ENCODE data around the gene CIDEB. TPM values are rescaled to one million over a fixed set of nuclear protein-coding genes. Genes with fewer than 3 reads are reported as not detected.

CIDEB gene
- total and polyA plus RNA-seq, 2 of the 13 experiments (the other 11 are each of a cell fraction or from before 2014, with no cell fraction given): 35.8 to 110 TPM

DNA sequence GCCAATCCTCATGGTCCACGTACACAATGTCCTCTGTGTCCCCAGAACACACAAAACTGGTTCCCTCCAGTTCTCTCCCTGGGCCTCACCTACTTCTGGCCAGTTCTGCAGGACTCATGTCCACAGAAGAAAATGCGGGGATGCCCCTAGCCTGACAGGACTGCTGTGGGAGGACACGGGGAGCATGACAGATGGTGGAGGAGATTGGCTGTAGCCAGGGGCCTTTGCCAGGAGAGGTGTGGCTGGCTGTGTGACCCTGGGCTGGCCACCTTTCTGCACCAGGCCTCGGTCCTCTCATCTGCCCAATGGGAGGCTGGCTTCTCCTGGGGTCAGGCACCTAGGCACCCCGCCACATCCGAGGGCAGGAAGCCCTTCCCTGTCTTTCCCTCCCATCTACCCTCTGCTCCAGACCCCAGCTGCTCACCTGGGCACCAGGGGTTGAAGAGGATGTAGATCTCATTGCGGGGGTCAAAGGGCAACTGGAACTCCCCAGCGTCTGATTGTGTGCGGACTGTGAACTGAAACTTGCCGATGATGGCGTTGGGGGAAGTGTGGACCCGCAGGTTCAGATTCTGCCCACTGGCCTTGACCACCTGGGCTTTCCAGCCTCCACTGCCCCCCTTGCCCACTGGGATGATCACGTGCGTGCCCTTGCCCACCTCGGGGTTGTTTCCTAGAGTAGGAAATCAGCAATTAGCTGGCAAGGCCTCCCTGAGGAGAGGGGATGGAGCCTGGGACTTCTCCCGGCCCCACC lies 47.6 kb downstream of the CIDEB start (continued):
- TF ChIP-seq, protein P1, sequence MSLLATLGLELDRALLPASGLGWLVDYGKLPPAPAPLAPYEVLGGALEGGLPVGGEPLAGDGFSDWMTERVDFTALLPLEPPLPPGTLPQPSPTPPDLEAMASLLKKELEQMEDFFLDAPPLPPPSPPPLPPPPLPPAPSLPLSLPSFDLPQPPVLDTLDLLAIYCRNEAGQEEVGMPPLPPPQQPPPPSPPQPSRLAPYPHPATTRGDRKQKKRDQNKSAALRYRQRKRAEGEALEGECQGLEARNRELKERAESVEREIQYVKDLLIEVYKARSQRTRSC (CRISPR knock-in tag; IDR thresholded peaks at IDR 0.05; ENCODE audit: low read depth): no peak
- TF ChIP-seq ZFP90 (CRISPR knock-in tag; IDR thresholded peaks at IDR 0.05; ENCODE audit: borderline replicate concordance): no peak
- TF ChIP-seq, protein P2, sequence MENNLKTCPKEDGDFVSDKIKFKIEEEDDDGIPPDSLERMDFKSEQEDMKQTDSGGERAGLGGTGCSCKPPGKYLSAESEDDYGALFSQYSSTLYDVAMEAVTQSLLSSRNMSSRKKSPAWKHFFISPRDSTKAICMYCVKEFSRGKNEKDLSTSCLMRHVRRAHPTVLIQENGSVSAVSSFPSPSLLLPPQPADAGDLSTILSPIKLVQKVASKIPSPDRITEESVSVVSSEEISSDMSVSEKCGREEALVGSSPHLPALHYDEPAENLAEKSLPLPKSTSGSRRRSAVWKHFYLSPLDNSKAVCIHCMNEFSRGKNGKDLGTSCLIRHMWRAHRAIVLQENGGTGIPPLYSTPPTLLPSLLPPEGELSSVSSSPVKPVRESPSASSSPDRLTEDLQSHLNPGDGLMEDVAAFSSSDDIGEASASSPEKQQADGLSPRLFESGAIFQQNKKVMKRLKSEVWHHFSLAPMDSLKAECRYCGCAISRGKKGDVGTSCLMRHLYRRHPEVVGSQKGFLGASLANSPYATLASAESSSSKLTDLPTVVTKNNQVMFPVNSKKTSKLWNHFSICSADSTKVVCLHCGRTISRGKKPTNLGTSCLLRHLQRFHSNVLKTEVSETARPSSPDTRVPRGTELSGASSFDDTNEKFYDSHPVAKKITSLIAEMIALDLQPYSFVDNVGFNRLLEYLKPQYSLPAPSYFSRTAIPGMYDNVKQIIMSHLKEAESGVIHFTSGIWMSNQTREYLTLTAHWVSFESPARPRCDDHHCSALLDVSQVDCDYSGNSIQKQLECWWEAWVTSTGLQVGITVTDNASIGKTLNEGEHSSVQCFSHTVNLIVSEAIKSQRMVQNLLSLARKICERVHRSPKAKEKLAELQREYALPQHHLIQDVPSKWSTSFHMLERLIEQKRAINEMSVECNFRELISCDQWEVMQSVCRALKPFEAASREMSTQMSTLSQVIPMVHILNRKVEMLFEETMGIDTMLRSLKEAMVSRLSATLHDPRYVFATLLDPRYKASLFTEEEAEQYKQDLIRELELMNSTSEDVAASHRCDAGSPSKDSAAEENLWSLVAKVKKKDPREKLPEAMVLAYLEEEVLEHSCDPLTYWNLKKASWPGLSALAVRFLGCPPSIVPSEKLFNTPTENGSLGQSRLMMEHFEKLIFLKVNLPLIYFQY (CRISPR knock-in tag; IDR thresholded peaks at IDR 0.05; ENCODE audit: borderline replicate concordance): no peak
- TF ChIP-seq NFKBIZ (CRISPR knock-in tag; IDR thresholded peaks at IDR 0.05): no peak
- TF ChIP-seq NR1H2 (CRISPR knock-in tag; IDR thresholded peaks at IDR 0.05; ENCODE audit: borderline replicate concordance, low read depth): no peak
- no peak for TF ChIP-seq ZFP1 (CRISPR knock-in tag; IDR thresholded peaks at IDR 0.05)
- no peak for TF ChIP-seq KLF15 (CRISPR knock-in tag; IDR thresholded peaks at IDR 0.05; ENCODE audit: borderline replicate concordance)
- TF ChIP-seq GATAD1 (CRISPR knock-in tag; IDR thresholded peaks at IDR 0.05): no peak
- no peak for TF ChIP-seq NFE2 (CRISPR knock-in tag; IDR thresholded peaks at IDR 0.05)
- no peak for TF ChIP-seq POLR2AphosphoS2 (IDR thresholded peaks at IDR 0.05; ENCODE audit: low read depth, low read length)
- peak; percentile 43; the same call in 1 of the 2 replicates for TF ChIP-seq HOXA3 (CRISPR knock-in tag; IDR thresholded peaks at IDR 0.05)
- TF ChIP-seq JUN (CRISPR knock-in tag; IDR thresholded peaks at IDR 0.05): peak; percentile 38; the same call in 1 of the 2 replicates
- peak; percentile 54; the same call in 1 of the 2 replicates for TF ChIP-seq ZNF160 (CRISPR knock-in tag; IDR thresholded peaks at IDR 0.05)
- TF ChIP-seq ZNF10 (CRISPR knock-in tag; IDR thresholded peaks at IDR 0.05; ENCODE audit: borderline replicate concordance, low read depth): no peak
- TF ChIP-seq, protein P3, sequence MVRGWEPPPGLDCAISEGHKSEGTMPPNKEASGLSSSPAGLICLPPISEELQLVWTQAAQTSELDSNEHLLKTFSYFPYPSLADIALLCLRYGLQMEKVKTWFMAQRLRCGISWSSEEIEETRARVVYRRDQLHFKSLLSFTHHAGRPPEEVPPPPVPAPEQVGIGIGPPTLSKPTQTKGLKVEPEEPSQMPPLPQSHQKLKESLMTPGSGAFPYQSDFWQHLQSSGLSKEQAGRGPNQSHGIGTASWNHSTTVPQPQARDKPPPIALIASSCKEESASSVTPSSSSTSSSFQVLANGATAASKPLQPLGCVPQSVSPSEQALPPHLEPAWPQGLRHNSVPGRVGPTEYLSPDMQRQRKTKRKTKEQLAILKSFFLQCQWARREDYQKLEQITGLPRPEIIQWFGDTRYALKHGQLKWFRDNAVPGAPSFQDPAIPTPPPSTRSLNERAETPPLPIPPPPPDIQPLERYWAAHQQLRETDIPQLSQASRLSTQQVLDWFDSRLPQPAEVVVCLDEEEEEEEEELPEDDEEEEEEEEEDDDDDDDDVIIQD (CRISPR knock-in tag; IDR thresholded peaks at IDR 0.05; ENCODE audit: low read depth): 0 out of 2 replicates have a peak, but pooled peaks have one; percentile 17
- TF ChIP-seq, protein P4, sequence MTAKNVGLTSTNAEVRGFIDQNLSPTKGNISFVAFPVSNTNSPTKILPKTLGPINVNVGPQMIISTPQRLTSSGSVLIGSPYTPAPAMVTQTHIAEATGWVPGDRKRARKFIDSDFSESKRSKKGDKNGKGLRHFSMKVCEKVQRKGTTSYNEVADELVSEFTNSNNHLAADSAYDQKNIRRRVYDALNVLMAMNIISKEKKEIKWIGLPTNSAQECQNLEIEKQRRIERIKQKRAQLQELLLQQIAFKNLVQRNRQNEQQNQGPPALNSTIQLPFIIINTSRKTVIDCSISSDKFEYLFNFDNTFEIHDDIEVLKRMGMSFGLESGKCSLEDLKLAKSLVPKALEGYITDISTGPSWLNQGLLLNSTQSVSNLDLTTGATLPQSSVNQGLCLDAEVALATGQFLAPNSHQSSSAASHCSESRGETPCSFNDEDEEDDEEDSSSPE (CRISPR knock-in tag; IDR thresholded peaks at IDR 0.05): no peak
- no peak for TF ChIP-seq MYC (CRISPR knock-in tag; IDR thresholded peaks at IDR 0.05; ENCODE audit: borderline replicate concordance)
- TF ChIP-seq ZNF234 (CRISPR knock-in tag; conservative IDR thresholded peaks at IDR 0.05): no peak
- TF ChIP-seq KDM5A (IDR thresholded peaks at IDR 0.05; ENCODE audit: borderline replicate concordance, low read length): no peak
- peak; percentile 61 for TF ChIP-seq HNF4G (IDR thresholded peaks at IDR 0.05; ENCODE audit: borderline replicate concordance, low read depth, low read length)
- 0 out of 2 replicates have a peak, but pooled peaks have one; percentile 4 for TF ChIP-seq HNF4G (CRISPR knock-in tag; IDR thresholded peaks at IDR 0.05; ENCODE audit: borderline replicate concordance, low read depth)
- TF ChIP-seq, protein P5, sequence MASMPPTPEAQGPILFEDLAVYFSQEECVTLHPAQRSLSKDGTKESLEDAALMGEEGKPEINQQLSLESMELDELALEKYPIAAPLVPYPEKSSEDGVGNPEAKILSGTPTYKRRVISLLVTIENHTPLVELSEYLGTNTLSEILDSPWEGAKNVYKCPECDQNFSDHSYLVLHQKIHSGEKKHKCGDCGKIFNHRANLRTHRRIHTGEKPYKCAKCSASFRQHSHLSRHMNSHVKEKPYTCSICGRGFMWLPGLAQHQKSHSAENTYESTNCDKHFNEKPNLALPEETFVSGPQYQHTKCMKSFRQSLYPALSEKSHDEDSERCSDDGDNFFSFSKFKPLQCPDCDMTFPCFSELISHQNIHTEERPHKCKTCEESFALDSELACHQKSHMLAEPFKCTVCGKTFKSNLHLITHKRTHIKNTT (CRISPR knock-in tag; IDR thresholded peaks at IDR 0.05): no peak

Measured in HepG2 (cell line).